Measurements from ENCODE around the gene EFCAB8. TPM values are rescaled to one million over a fixed set of nuclear protein-coding genes. Genes with fewer than 3 reads are reported as not detected.

Gene EFCAB8
- total RNA-seq, 1 donor from 2014 or later = 0.41 TPM

GRCh38 chr20:32893263-32894025, 34.7 kb downstream of the EFCAB8 start:
- Histone ChIP-seq H3K27ac (ENCODE audit: low read depth, low read length) (no peak overlapping the region), H3K4me3 (ENCODE audit: insufficient read depth, low read depth, low read length) (no peak overlapping the region), H3K4me1 (ENCODE audit: insufficient read depth, low read length) (no peaks in the 10 kb centered on the region), H3K4me2 (ENCODE audit: low read length) (no peak overlapping the region), H2AFZ (ENCODE audit: low read depth, low read length) (no peak overlapping the region), H3K9me3 (ENCODE audit: insufficient read depth, low read depth, low read length) (no peaks in the 10 kb centered on the region), H4K20me1 (ENCODE audit: insufficient read depth, low read length) (no peaks in the 10 kb centered on the region), H3K79me2 (ENCODE audit: insufficient read depth, low read length) (no peaks in the 10 kb centered on the region), H3K27me3 (ENCODE audit: insufficient read depth, low read length) (no peaks in the 10 kb centered on the region), H3K36me3 (ENCODE audit: insufficient read depth, low read length) (no peaks in the 10 kb centered on the region), H3K9ac (ENCODE audit: low read length) (no peak overlapping the region)
- no peaks in the 10 kb centered on the region for H3K4me1 Mint-ChIP-seq (ENCODE audit: low read depth, unreplicated experiment)
- FAIRE-seq (no peak), DNase-seq (ENCODE audit: low read depth) (no peak)
- peaks cover 30% of the 10 kb centered on the region for H3K27me3 Mint-ChIP-seq (ENCODE audit: low read depth, unreplicated experiment)
- no peak for TF ChIP-seq EZH2 (IDR thresholded peaks at IDR 0.05; ENCODE audit: insufficient read depth, low read length)
- TF ChIP-seq, protein P1, sequence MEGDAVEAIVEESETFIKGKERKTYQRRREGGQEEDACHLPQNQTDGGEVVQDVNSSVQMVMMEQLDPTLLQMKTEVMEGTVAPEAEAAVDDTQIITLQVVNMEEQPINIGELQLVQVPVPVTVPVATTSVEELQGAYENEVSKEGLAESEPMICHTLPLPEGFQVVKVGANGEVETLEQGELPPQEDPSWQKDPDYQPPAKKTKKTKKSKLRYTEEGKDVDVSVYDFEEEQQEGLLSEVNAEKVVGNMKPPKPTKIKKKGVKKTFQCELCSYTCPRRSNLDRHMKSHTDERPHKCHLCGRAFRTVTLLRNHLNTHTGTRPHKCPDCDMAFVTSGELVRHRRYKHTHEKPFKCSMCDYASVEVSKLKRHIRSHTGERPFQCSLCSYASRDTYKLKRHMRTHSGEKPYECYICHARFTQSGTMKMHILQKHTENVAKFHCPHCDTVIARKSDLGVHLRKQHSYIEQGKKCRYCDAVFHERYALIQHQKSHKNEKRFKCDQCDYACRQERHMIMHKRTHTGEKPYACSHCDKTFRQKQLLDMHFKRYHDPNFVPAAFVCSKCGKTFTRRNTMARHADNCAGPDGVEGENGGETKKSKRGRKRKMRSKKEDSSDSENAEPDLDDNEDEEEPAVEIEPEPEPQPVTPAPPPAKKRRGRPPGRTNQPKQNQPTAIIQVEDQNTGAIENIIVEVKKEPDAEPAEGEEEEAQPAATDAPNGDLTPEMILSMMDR (IDR thresholded peaks at IDR 0.05; ENCODE audit: insufficient read depth, low read depth, low read length) = no peak
- H3K27ac Mint-ChIP-seq (ENCODE audit: unreplicated experiment) = no peak overlapping the region
- H3K36me3 Mint-ChIP-seq (ENCODE audit: low read depth, unreplicated experiment) = peaks cover 7% of the 10 kb centered on the region
- peak overlapping the region; percentile 45 for H3K4me3 Mint-ChIP-seq (ENCODE audit: unreplicated experiment)
- no peaks in the 10 kb centered on the region for H3K9me3 Mint-ChIP-seq (ENCODE audit: unreplicated experiment)

DNA sequence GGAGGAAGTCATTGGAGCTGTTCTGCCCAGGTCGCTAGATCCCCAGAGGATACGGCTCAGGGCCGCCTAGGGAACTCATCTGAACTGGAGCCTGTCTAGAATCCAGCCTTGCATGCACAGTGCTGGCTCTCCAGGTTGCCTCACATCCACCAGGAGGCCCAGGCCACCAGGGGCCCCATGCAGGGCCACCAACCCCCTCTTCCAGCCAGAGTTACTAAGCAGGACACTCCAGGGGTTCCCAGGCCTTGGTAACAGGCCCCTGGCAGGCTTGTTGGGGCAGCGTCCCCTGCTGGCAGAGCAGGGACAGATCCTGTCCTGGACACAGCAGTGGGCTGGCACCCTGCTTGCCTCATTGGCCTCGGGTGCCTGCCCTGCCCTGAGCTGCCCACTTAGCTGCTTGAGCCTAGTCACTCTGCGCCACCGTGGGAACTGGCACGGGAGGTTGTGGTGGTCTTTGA, 35.3 kb downstream of the EFCAB8 start:
- Histone ChIP-seq H3K9me3 (ENCODE audit: insufficient read depth, low read depth, low read length) (no peaks in the 10 kb centered on the region), H3K36me3 (ENCODE audit: insufficient read depth, low read length) (no peaks in the 10 kb centered on the region), H3K79me2 (ENCODE audit: insufficient read depth, low read length) (no peaks in the 10 kb centered on the region), H3K9ac (ENCODE audit: low read length) (no peak overlapping the region), H3K4me1 (ENCODE audit: insufficient read depth, low read length) (peaks cover 3% of the 10 kb centered on the region), H2AFZ (ENCODE audit: low read depth, low read length) (no peak overlapping the region), H3K27ac (ENCODE audit: low read depth, low read length) (no peak overlapping the region), H3K27me3 (ENCODE audit: insufficient read depth, low read length) (no peaks in the 10 kb centered on the region), H4K20me1 (ENCODE audit: insufficient read depth, low read length) (no peaks in the 10 kb centered on the region), H3K4me2 (ENCODE audit: low read length) (no peak overlapping the region), H3K4me3 (ENCODE audit: insufficient read depth, low read depth, low read length) (no peak overlapping the region)
- H3K4me3 Mint-ChIP-seq (ENCODE audit: unreplicated experiment) = peak overlapping the region; percentile 45
- DNase-seq (ENCODE audit: low read depth) (no peak), FAIRE-seq (no peak)
- H3K27ac Mint-ChIP-seq (ENCODE audit: unreplicated experiment) = no peak overlapping the region
- TF ChIP-seq, protein P1 (IDR thresholded peaks at IDR 0.05; ENCODE audit: insufficient read depth, low read depth, low read length) = peak; percentile 9
- no peak for TF ChIP-seq EZH2 (IDR thresholded peaks at IDR 0.05; ENCODE audit: insufficient read depth, low read length)
- H3K4me1 Mint-ChIP-seq (ENCODE audit: low read depth, unreplicated experiment) = peaks cover 5% of the 10 kb centered on the region
- H3K36me3 Mint-ChIP-seq (ENCODE audit: low read depth, unreplicated experiment) = peaks cover 7% of the 10 kb centered on the region
- peaks cover 28% of the 10 kb centered on the region for H3K27me3 Mint-ChIP-seq (ENCODE audit: low read depth, unreplicated experiment)
- H3K9me3 Mint-ChIP-seq (ENCODE audit: unreplicated experiment) = no peaks in the 10 kb centered on the region

All from astrocyte (in vitro differentiated cells and primary cell).